Neural cell (in vitro differentiated cells): ENCODE results near the gene MYOM1. TPM values are rescaled to one million over a fixed set of nuclear protein-coding genes. Genes with fewer than 3 reads are reported as not detected.

Experiments
- H2AFZ ChIP-seq: fragments of 200-600, 300-800 bp; sonication (generic), shearing (Covaris generic); 2 replicates; pipeline ENCODE4 v1.6.0; 2014; ENCODE audit warnings: low read depth, mild to moderate bottlenecking, antibody characterized with exemption, low read length, moderate library complexity
- H3F3A ChIP-seq: fragments of 200-600 bp; shearing (Covaris generic); 2 replicates; pipeline ENCODE4 v1.6.1; 2016; ENCODE audit warnings: mild to moderate bottlenecking, moderate library complexity, mixed read lengths, antibody characterized with exemption, low read length; ENCODE audit not compliant: insufficient read depth, poor library complexity, severe bottlenecking
- H3K27ac ChIP-seq: fragments of 200-600, 300-800 bp; sonication (generic), shearing (Covaris generic); 2 replicates; pipeline ENCODE4 v1.5.1; 2014; ENCODE audit warnings: mild to moderate bottlenecking, low read length, moderate library complexity
- H3K27me3 ChIP-seq: fragments of 300-800, 200-600 bp; sonication (generic), shearing (Covaris generic); 2 replicates; pipeline ENCODE4 v1.6.0; 2014; ENCODE audit warnings: mild to moderate bottlenecking, low read depth, low read length, moderate library complexity; ENCODE audit not compliant: insufficient read depth
- H3K36me3 ChIP-seq: fragments of 300-800, 200-600 bp; sonication (generic), shearing (Covaris generic); 2 replicates; pipeline ENCODE4 v1.5.1; 2014; ENCODE audit warnings: mild to moderate bottlenecking, antibody characterized with exemption, low read length, moderate library complexity; ENCODE audit not compliant: insufficient read depth
- H3K4me2 ChIP-seq: fragments of 300-800, 200-600 bp; sonication (generic), shearing (Covaris generic); 2 replicates; pipeline ENCODE4 v1.6.0; 2014; ENCODE audit warnings: mild to moderate bottlenecking, low read length
- H3K4me3 ChIP-seq: fragments of 300-800, 200-600 bp; sonication (generic), shearing (Covaris generic); 2 replicates; pipeline ENCODE4 v1.5.1; 2014; ENCODE audit warnings: mild to moderate bottlenecking, low read length, moderate library complexity
- H3K79me2 ChIP-seq: fragments of 200-600 bp; shearing (Covaris generic); replicated peaks from 2 replicates; pipeline ENCODE4 v1.6.0; 2014; ENCODE audit warnings: mild to moderate bottlenecking, low read length, moderate library complexity; ENCODE audit not compliant: insufficient read depth
- H3K9ac ChIP-seq: fragments of 300-800, 200-600 bp; sonication (generic), shearing (Covaris generic); 2 replicates; pipeline ENCODE4 v1.6.1; 2016; ENCODE audit warnings: mild to moderate bottlenecking, low read length, mixed read lengths
- H3K9me2 ChIP-seq: fragments of 200-600 bp; shearing (Covaris generic); 2 replicates; pipeline ENCODE4 v1.6.1; 2016; ENCODE audit warnings: mild to moderate bottlenecking, low read length, mixed read lengths; ENCODE audit not compliant: insufficient read depth
- H3K9me3 ChIP-seq: fragments of 200-600, 300-800 bp; sonication (generic), shearing (Covaris generic); 2 replicates; pipeline ENCODE4 v1.6.1; 2016; ENCODE audit warnings: mild to moderate bottlenecking, mixed run types, low read length, moderate library complexity, mixed read lengths
- H4K20me1 ChIP-seq: fragments of 200-600 bp; shearing (Covaris generic); 2 replicates; pipeline ENCODE4 v1.6.1; 2016; ENCODE audit warnings: mild to moderate bottlenecking, mixed run types; ENCODE audit not compliant: insufficient read depth
- CTCF ChIP-seq: fragments of 450-650 bp; IDR thresholded peaks from 2 replicates; pipeline ENCODE4 v1.5.1; 2014; ENCODE audit warnings: antibody characterized with exemption, mild to moderate bottlenecking, moderate library complexity; ENCODE audit not compliant: poor library complexity, severe bottlenecking
- EP300 ChIP-seq: fragments of 450-650 bp; conservative IDR thresholded peaks from 2 replicates; pipeline ENCODE4 v1.6.1; 2014; ENCODE audit warnings: antibody characterized with exemption, mild to moderate bottlenecking, moderate library complexity; ENCODE audit not compliant: poor library complexity, severe bottlenecking
- EZH2 ChIP-seq: fragments of 200-600, 300-800 bp; shearing (Covaris generic), sonication (generic); IDR thresholded peaks from 2 replicates; pipeline ENCODE4 v1.6.1; 2014; ENCODE audit warnings: antibody characterized with exemption, low read length, borderline replicate concordance, mild to moderate bottlenecking; ENCODE audit not compliant: insufficient read depth, poor library complexity, severe bottlenecking
- MXI1 ChIP-seq: fragments of 450-650 bp; conservative IDR thresholded peaks from 2 replicates; pipeline ENCODE4 v1.6.1; 2014; ENCODE audit warnings: antibody characterized with exemption, mild to moderate bottlenecking; ENCODE audit not compliant: poor library complexity, severe bottlenecking
- POLR2AphosphoS5 ChIP-seq: IDR thresholded peaks from 2 replicates; pipeline ENCODE4 v1.6.1; 2012
- RAD21 ChIP-seq: fragments of 450-650 bp; conservative IDR thresholded peaks from 2 replicates; pipeline ENCODE4 v1.6.1; 2014; ENCODE audit warnings: antibody characterized with exemption, mild to moderate bottlenecking, moderate library complexity
- REST ChIP-seq: IDR thresholded peaks from 2 replicates; pipeline ENCODE4 v1.6.1; 2012; ENCODE audit warnings: borderline replicate concordance
- TAF1 ChIP-seq: IDR thresholded peaks from 2 replicates; pipeline ENCODE4 v1.6.1; 2012; ENCODE audit warnings: low read depth
- polyA plus RNA-seq: library from polyadenylated mRNA; depleted of rRNA; stranded (reverse); fragments of >200 nt; gene quantifications from 2 replicates; pipeline ENCODE4 v1.2.3, GENCODE V29; 2014

Gene MYOM1
- polyA plus RNA-seq, 1 donor from 2014 or later: 1.7 TPM

- H3K9ac ChIP-seq: peak within 1 kb of the TSS; percentile 79
- peak within 1 kb of the TSS; percentile 98 for H3K4me2 ChIP-seq
- no peaks in the 10 kb centered on the region for H3K9me3 ChIP-seq
- H3K27me3 ChIP-seq: no peaks in the 10 kb centered on the region
- H3K27ac ChIP-seq: peak within 1 kb of the TSS; percentile 58
- H3K36me3 ChIP-seq: no peaks in the 10 kb centered on the region
- H4K20me1 ChIP-seq: no peaks in the 10 kb centered on the region
- H3F3A ChIP-seq: no peaks in the 10 kb centered on the region
- H3K79me2 ChIP-seq: peaks cover 27% of the 10 kb centered on the region
- H3K9me2 ChIP-seq: no peaks in the 10 kb centered on the region
- peak within 1 kb of the TSS; percentile 85 for H2AFZ ChIP-seq
- peak; percentile 39 for TF ChIP-seq EP300
- TF ChIP-seq TAF1: no peak
- no peak for TF ChIP-seq REST
- TF ChIP-seq CTCF: no peak
- peak; percentile 40 for TF ChIP-seq POLR2AphosphoS5
- peak; percentile 9 for TF ChIP-seq RAD21
- TF ChIP-seq MXI1: peak; percentile 74
- H3K4me3 ChIP-seq: peak within 1 kb of the TSS; percentile 96
Observed at GRCh38 chr18:3247240-3248061, 27.7 kb upstream of the MYOM1 start, which contains the start of gene MYL12A. Gene MYL12A (plus strand): TSS chr18:3247801. CDS start chr18:3253248, 5,447 bp downstream.

GRCh38 chr18:3246635-3247239 lies 27.0 kb upstream of the MYOM1 start:
- Histone ChIP-seq H3K9me3 (no peaks in the 10 kb centered on the region), H4K20me1 (no peaks in the 10 kb centered on the region), H3K79me2 (peaks cover 27% of the 10 kb centered on the region), H2AFZ (peak overlapping the region; percentile 85), H3K9ac (peak overlapping the region; percentile 79), H3K4me2 (no peak overlapping the region), H3K9me2 (no peaks in the 10 kb centered on the region), H3K36me3 (no peaks in the 10 kb centered on the region), H3K4me3 (peak overlapping the region; percentile 96), H3K27ac (peak overlapping the region; percentile 58), H3F3A (no peaks in the 10 kb centered on the region), H3K27me3 (no peaks in the 10 kb centered on the region)
- TF ChIP-seq TAF1 (no peak), MXI1 (no peak), EZH2 (no peak), RAD21 (no peak), POLR2AphosphoS5 (no peak)
